Measurements from ENCODE around the gene EBNA1BP2.
"Not testable (repeated sequence)": the region's sequence is repeated elsewhere in the genome, so short reads cannot be mapped to it uniquely, and the experiment has no call there.

EBNA1BP2 gene

GRCh38 chr1:43171312-43171875 lies 696 bp downstream of the EBNA1BP2 start:
- DNase-seq = no peak

GRCh38 chr1:43165765-43166164 lies 6.3 kb downstream of the EBNA1BP2 start:
- DNase-seq = peak; percentile 39

GRCh38 chr1:43165162-43165561 lies 6.9 kb downstream of the EBNA1BP2 start:
- peak; percentile 93 for DNase-seq

- no peak for DNase-seq
Measured at GRCh38 chr1:43156026-43156425, 16.1 kb downstream of the EBNA1BP2 start.

GRCh38 chr1:43153443-43153842 lies 18.6 kb downstream of the EBNA1BP2 start:
- DNase-seq = no peak

- DNase-seq = no peak
Measured at GRCh38 chr1:43152866-43153265, 19.2 kb downstream of the EBNA1BP2 start.

- no peak for DNase-seq
Measured at GRCh38 chr1:43149889-43150288, 22.2 kb downstream of the EBNA1BP2 start.

- DNase-seq = peak; percentile 96
Measured at GRCh38 chr1:43147625-43148327, 24.3 kb downstream of the EBNA1BP2 start.

- DNase-seq = no peak
Measured at GRCh38 chr1:43144237-43144636, 27.9 kb downstream of the EBNA1BP2 start.

GRCh38 chr1:43143441-43143888 lies 28.6 kb downstream of the EBNA1BP2 start:
- DNase-seq = no peak

GRCh38 chr1:43140583-43140982 lies 31.5 kb downstream of the EBNA1BP2 start:
- DNase-seq = no peak

- no peak for DNase-seq
Measured at GRCh38 chr1:43140010-43140409, 32.1 kb downstream of the EBNA1BP2 start.

- not testable (repeated sequence) for DNase-seq
Measured at GRCh38 chr1:43139295-43139694, 32.8 kb downstream of the EBNA1BP2 start.

- no peak for DNase-seq
Measured at GRCh38 chr1:43137445-43138052, 34.5 kb downstream of the EBNA1BP2 start.

GRCh38 chr1:43135857-43136781 lies 36.0 kb downstream of the EBNA1BP2 start:
- no peak for DNase-seq

GRCh38 chr1:43134640-43135039 lies 37.5 kb downstream of the EBNA1BP2 start:
- DNase-seq = no peak

GRCh38 chr1:43134068-43134467 lies 38.0 kb downstream of the EBNA1BP2 start:
- DNase-seq = no peak

- no peak for DNase-seq
Measured at GRCh38 chr1:43129426-43129825, 42.7 kb downstream of the EBNA1BP2 start.

- no peak for DNase-seq
Measured at GRCh38 chr1:43128816-43129215, 43.3 kb downstream of the EBNA1BP2 start.

GRCh38 chr1:43123031-43123430 lies 49.1 kb downstream of the EBNA1BP2 start:
- peak; percentile 11 for DNase-seq

GRCh38 chr1:43121256-43121900 lies 50.7 kb downstream of the EBNA1BP2 start:
- DNase-seq = peak; percentile 36

- peak; percentile 71 for DNase-seq
Measured at GRCh38 chr1:43119928-43120586, 52.0 kb downstream of the EBNA1BP2 start.
